ENCODE measurements around the gene PRKAR1B.

Gene PRKAR1B

DNA sequence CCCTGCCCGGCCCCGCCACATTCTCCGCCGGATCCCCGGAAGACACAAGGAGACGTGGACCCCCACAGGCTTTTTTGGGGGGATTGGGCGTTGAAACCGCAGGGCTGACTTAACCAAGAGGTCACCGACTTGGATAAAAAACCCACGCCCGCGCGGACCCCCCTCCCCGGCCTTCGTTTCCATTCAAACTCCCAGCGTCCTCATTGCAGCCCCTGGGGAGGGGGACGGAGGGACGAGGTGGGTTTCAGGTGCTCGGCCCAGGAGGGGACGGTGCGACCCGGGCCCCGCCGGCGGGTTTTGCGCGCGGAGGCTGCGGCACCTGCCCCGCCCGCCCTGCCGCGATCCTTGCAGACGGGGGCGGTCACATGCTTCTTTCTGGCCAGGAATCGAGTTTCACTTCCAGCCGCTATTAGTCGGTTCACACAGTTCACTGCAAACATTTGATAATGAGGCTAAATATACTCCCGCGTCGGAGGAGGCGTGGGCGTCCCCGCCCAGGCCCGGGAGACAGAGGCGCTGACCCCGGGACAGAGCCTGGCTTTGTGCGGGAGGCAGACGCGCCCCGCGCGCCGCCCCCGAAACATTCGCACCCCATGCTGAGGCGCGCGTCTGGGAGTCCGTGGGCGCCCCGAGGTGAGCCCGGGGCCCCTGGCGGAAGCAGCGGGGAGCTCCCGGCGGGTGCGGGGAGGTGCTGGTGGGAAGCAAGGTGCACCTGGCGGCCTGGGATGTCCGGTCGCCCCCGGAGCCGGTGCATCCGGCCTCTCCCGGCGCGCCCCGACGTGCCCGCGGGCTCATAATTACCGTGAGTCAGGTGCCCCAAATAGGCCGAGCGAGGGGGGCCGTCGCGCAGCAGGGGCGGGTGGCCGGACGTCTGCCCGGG, 204.8 kb downstream of the PRKAR1B start:
- DNase-seq (ENCODE audit: low read depth in 2 of 2): peak; percentile 18 to 28

- no peak for DNase-seq (ENCODE audit: low read depth in 2 of 2)
These were observed 205.6 kb downstream of the PRKAR1B start for GRCh38 chr7:521221-522070.

DNA sequence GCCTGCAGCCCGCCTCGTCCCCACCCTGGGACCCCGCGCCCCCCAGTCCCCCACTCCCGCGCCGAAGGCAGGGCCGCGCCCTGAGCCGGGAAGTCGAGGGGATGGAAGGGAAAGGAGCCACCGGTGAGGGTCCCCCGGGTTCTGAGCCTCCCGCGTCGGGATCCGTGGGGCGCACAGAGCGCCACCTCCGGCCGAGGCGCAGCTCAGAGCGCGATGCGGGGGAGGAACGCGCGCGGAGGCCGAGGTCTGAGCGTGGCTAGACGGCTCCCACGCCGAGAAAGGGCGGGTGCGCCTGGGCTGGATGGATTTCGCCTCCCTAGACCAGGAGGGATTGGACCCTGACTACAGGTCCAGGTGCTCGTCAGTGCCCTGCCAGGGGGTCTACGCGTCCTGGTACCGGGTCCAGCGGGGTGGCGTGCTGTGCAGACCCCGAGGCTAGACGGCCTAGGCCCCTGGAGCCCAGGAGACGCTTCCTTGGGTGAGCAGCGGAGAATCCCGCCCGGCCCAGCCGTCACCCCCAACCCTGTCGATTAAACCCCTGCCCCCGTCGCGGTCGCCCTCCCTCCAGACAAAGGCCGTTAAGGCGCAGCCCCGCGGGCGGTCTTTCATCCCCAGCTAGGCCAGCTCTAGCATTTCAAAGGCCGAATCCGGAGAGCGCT, 206.4 kb downstream of the PRKAR1B start:
- DNase-seq (ENCODE audit: low read depth in 2 of 2): no peak

- DNase-seq (ENCODE audit: low read depth in 2 of 2): peak in 1 of 2 donors; percentile 30
These were observed 207.3 kb downstream of the PRKAR1B start, which contains the start of gene PDGFA for GRCh38 chr7:519484-520390. Gene PDGFA (minus strand): TSS chr7:519846. CDS start chr7:519001, 845 bp downstream.

DNA sequence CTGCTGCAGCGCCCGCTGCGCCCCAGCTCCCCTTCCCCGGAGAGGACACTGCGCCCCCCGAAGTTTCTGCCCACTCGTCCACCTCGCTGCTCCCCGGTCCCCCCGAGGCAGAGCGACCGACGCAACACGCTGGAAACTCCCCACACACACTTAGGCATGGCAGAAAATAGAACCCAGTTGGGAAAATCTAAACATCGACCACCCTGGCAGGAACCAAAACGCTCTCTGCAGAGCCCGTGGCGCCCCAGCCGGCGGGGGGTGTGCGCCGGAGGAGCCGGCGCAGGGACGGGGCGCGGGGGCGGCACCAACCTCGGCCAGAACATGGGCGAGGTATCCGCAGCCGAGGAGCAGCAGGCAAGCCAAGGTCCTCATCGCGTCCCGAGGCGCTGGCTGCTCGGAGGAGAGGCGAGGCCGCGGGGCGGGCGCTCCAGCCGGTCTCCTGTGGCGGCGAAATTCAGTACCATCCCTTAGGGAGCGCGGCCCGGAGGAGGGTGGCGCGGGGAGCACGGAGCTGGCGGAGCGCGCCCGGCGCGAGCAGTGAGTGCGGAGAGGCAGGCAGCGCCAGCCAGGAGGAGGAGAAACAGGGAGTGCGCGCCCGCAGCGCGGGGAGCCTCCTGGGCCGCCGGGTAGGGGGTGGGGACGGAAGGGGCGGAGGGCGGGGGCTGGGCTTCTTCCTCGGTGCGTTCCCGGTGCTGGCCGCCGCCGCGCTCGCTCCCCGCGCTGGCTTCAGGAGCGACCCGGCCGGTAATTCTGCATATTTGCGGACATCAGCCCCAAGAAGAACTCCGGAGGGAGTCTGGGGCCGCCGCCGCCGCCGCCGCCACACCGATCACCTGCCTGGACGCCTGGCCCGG, 208.2 kb downstream of the PRKAR1B start:
- peak in 1 of 2 donors; percentile 29 for DNase-seq (ENCODE audit: low read depth in 2 of 2)

GRCh38 chr7:517774-518629, 209.1 kb downstream of the PRKAR1B start:
- no peak for DNase-seq (ENCODE audit: low read depth in 2 of 2)

- DNase-seq (ENCODE audit: low read depth in 2 of 2): no peak
These were observed 210.2 kb downstream of the PRKAR1B start for GRCh38 chr7:516606-517456.

DNA sequence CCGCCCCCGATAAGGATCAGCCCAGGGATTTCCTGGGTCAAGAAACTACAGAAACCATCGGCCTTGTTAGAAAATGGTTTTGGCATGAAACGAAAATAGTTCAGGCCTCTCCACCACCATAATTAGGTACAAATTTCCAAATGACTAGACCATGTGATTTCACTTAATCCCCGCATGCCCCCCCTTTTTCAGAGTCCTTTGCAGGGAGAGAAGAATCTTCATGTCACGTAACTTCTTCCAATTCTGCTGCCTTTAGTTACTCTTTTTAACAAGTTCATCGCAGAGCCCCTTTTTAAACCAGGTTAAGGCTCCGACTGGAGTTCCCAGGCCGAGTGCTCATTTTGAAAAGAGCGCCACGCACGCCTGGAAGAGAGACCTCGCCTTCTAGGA, 210.9 kb downstream of the PRKAR1B start:
- no peak for DNase-seq (ENCODE audit: low read depth in 2 of 2)

GRCh38 chr7:515628-516027, 211.5 kb downstream of the PRKAR1B start:
- DNase-seq (ENCODE audit: low read depth in 2 of 2): no peak

DNA sequence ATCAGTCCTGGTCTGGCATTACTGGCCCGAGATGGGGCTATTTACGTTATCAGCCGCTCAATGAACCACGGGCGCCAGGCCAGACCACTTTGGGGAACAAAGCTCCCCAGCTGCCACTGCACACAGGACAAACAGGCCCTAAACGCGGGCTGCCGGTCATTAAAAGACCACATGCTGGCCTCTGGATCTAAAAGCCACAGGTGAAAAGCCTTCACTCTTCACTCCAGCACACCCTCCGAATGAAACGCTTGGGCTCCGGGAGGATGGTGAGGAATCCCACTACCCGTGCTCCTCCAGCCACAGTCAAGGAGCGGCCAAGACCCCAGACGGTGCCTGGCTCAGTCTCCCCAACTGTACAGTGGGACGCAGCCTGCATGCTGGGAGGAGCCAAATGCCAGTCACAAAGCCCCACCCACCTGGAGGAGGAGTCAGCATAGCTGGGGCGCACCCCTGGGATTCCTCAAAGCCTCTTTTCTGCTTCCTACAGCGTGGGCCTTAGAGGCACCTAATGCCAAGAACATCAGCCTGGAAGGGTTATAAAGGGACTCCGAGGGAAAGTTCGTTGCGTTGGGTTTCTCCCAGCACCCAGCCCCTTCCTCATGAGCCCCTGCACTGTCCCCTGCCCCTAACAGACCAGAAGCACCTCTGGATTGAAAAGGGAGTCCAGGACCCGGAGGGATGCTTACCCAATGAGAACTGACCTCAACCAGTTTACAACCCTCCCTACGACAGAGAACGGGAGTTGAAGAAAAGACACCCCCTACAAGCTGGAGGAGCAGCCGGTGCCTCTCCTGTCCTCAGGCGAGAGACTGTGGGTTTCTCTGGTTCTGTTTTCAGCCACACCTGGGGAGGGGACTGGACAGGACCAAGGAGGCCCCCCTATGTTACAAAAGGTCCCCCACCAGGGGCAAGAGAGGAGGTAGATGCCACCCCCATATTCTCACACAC, 212.2 kb downstream of the PRKAR1B start:
- no peak for DNase-seq (ENCODE audit: low read depth in 2 of 2)

DNA sequence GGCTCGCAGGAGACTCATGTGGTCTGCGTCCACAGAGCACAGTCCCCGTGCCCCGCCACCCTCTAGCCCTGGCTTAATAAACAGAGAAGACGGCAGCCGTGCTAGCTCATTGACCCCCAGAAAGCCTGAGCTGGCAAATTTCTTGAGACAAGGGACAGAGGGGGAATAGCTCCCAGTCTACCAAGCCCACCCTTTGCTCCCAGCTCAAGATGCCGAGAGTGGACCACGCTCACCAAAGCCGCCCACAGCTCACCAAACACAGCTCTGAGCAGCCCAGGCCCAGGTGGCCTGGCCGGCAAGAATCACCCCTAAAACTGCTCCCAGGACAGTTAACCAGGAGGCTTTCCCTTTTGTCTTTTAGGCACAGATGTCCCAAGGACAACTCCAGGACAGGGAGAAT, 212.8 kb downstream of the PRKAR1B start:
- DNase-seq (ENCODE audit: low read depth in 2 of 2): no peak

DNA sequence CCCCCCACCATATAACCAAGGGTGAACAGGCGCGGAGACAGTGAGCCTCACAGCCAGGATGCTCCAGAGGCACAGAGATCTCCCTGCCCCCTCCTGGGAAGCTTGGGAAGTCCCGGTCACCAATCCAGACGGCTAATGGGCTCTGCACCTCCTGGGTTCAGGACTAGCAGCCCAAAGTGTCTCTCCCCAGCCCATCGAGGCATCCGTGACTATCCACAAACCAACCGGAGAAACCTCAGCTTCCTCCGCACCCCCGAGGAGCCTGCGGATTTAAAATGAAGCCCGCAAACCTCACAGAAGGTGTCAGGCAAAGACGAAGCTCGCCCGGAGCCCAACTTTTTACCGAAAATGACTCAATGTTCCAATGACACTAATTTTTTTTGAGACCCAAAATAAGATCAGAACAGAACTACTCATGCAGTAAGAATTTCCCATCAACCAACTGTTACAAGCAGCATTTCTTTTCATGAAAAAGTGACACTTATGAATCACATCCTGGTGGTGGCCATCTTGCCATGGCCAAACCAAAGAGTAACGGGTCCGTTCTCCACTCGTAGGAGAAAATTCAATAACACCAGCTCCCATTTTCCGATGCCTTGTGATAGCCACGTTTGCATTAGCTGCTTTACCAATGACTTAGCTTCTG, 213.4 kb downstream of the PRKAR1B start:
- DNase-seq (ENCODE audit: low read depth in 2 of 2): no peak

DNA sequence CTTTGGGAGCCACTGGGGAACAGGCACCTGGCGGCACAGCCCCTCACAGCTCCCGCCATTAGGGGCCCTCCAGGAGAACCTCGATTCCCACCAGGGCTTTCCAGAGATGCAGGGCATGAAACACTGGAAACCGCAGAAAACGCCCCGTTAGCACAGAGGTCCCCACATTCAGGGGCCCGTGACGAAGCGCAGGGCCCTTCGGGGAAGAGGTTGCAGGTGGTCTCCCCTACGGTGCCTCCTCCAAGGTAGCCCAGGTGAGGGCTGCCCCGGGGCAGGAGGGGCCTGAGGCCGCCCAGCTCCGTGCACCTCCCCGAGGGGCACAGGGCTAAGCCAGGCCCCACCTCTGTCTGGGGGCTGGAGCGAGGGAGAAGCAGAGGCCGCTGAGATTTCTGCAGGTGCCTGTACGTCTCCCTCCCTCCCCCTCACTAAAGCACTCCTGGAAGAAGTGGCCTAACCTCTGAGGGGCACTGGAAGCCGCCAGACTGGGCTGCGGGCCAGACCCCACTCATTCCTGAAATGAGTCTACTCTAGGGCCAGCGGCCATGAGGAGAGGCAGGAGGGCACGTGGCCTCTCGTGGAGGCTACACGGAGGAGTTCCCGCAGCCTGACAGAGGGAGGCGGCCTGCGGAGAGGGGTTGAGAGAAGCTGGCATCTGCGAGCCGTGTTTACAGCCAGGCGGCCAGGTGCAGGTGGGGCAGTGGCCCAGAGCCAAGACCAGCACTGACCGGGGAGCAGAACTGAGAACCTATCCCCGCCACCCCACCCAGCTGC, 214.4 kb downstream of the PRKAR1B start:
- DNase-seq (ENCODE audit: low read depth in 2 of 2): no peak

DNA sequence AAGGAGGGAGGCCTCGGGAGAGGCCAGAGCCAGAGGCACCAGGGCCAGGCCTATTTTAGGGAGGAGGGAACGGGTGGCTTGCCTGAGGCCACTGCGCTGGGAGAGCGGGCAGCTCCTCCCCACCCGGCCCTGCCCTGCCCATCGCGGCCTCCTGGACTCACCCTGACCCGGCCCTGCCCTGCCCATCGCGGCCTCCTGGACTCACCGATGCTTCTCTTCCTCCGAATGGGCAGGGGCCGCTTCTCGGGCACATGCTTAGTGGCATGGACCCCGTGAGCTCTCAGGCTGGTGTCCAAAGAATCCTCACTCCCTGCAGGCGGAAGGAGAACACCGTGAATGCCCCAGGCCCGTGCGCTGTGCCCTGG, 215.0 kb downstream of the PRKAR1B start:
- no peak for DNase-seq (ENCODE audit: low read depth in 2 of 2)

DNA sequence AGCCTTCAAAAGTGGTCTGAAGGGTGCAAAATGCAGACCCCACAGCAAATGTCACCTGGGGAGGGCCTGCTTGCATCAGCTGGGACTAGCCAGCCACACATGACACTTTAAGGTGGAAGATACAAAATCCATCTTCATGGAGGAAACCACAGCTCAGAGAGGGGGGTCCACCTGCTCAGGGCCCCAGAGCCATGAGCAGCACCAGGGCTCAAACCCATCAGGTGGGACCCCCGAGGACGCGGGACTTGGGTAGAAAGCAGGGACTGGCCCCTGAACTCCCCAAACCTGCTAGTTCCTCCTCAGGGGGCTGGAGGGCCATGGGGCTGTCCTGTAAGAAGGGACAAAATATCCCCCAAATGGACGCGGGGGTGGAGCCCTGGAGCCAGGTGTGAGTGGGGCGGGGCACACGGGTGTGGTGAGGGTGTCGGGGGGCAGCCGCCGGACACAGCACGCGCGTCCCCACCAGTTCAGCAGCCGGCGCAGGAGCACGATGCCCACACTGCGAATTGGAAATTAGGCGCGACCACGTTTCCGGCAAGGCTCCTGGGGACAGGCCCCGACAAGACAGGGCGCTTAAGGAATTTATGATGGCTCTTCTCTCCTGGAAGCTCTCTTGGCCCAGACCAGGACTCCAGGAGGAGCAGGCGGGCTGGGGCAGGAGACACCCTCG, 215.5 kb downstream of the PRKAR1B start:
- DNase-seq (ENCODE audit: low read depth in 2 of 2): no peak

Measured in stimulated activated CD8-positive, alpha-beta memory T cell treated with anti-CD3 and anti-CD28 coated beads, Interleukin-7, amount 100 ng/mL, for 4 hours (primary cell).